Amniotic stem cell (primary cell): ENCODE results near the gene SALL4.
"Not testable (repeated sequence)": the region's sequence is repeated elsewhere in the genome, so short reads cannot be mapped to it uniquely, and the experiment has no call there.

ENCODE experiments used
- DNase-seq: peaks from one replicate; lab custom pipeline; 2025; lab: John Stamatoyannopoulos, UW

Gene SALL4

DNA sequence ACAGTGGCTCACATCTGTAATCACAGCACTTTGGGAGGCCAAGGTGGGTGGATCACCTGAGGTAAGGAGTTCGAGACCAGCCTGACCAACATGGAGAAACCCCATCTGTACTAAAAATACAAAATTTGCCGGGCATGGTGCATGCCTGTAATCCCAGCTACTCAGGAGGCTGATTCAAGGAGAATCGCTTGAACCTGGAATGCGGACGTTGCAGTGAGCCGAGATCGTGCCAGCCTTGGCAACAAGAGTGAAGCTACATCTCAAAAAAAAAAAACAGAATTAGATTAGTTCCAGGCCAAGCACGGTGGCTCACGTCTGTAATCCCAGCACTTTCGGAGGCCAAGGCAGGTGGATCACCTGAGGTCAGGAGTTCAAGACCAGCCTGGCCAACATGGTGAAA lies 36.9 kb downstream of the SALL4 start:
- not testable (repeated sequence) for DNase-seq

DNA sequence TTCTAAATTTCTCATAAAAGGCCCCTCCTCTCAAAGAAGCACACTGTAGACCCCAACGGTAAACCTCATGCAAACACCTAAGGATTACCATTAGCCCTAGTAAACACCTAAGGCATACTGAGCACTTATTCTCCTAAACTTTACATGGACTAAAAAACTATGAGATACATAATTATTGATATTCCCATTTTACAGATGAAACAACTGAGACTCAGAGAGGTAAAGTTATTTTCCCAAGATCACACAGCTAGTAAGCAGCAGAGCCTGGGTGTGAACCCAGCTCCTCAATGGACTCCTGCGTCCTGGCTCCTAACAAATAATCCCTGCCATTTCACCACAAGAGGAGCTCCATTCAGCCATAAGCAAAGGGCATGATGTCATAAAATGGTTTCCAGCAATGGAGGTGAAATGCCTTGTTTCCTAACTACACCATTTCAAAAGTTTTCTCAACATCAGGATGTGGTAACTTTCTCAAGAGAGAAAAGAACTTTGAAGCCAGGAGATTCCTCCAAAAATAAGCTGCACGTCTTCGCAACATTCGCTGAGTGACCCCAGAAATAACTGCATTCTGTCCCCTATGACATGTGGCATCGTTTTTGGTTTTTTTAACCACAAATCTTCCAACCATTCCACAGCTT lies 38.2 kb downstream of the SALL4 start:
- no peak for DNase-seq

GRCh38 chr20:51760905-51761546 lies 41.3 kb downstream of the SALL4 start:
- no peak for DNase-seq

- no peak for DNase-seq
Observed at GRCh38 chr20:51759769-51760510, 42.4 kb downstream of the SALL4 start.

GRCh38 chr20:51758978-51759544 lies 43.3 kb downstream of the SALL4 start:
- DNase-seq = no peak

GRCh38 chr20:51757226-51757625 lies 45.1 kb downstream of the SALL4 start:
- no peak for DNase-seq

DNA sequence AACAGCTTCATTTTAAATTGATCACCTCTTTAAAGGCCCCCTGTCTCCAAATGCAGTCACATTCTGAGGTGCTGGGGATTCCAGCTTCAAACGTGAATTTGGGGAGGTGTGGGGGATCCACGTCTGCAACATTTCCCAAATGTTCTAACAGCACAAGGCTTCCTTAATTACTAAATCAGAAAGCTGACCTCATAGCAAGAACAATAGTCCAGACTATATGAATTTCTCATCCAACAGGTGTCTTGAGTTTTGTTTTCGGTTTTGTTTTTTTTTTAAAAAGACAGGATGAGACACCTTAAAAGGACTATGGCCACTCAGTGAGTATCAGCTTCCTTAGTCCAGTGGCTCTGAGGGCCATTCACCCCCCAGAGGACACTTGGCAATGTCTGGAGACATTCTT lies 45.7 kb downstream of the SALL4 start:
- DNase-seq = no peak

DNA sequence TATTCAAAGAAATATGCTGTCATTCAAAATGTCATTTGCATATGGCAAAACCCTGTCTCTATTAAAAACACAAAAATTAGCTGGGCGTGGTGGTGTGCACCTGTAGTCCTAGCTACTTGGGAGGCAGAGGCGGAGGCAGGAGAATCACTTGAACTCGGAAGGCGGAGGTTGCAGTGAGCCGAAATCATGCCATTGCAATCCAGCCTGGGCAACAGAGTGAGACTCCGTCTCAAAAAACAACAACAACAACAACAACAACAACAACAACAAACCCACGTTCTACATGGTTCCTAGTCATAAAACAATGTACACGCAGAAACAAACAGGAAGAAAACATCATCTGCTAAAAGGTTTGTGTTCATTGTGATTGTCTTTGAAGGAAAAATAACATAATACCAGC lies 49.1 kb downstream of the SALL4 start:
- DNase-seq = not testable (repeated sequence)

DNA sequence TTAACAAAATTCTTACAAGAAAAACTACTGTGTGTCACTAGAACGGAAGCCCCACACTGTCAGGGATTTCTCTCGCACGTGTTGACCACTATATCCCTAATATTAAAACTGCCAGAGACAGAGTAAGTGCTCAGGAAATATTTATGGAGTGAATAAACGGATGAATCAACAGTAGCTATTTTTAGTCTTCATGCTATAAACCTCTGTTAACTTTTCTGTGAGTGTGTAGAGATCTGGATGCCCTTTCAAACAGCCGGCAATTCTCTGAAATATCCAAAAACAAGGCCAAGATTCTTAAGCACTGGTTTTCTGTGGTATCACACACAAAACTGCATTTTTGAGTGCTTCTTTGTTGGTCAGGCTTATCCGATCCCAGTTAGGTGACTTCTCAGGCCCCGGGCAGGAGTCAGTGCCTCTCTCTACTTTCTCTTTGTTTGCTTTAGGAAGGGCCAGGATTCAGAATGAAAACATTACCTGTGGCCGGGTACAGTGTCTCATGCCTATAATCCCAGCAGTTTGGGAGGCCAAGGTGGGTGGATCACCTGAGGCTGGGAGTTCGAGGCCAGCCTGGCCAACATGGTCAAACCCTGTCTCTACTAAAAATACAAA lies 49.9 kb downstream of the SALL4 start:
- DNase-seq = peak; percentile 49

GRCh38 chr20:51750770-51751388 lies 51.4 kb downstream of the SALL4 start:
- no peak for DNase-seq

DNA sequence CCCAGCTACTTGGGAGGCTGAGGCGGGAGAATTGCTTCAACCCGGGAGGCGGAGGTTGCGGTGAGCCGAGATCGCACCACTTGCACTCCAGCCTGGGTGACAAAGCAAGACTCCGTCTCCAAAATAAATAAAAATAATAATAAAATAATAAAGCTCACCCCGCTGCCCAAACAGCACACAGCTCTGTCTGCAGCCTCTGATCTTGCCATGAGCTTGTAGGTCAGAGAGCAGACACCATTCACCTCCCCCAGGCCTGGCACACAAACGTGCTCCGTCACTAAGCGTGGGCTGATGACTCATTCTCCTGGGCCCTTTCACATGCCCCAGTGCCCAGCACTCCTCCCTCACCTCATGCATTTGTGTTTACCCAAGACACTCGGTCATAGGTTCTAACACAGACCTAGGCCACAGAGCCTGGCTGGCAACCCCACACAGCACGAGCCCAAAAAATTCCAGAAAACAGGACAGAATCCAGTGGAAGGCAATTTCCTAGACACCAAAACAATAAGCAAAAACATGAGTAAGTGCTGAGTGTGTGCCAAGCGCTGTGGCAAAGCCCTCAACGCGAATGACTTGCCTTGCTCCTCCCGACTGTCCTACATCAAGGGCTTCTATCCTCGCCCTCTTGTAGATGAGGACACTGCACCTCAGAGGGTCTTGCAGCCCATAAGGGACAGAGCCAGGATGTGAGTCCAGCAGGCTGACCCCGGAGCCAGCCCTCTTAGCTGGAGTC lies 52.1 kb downstream of the SALL4 start:
- DNase-seq = peak; percentile 69

DNA sequence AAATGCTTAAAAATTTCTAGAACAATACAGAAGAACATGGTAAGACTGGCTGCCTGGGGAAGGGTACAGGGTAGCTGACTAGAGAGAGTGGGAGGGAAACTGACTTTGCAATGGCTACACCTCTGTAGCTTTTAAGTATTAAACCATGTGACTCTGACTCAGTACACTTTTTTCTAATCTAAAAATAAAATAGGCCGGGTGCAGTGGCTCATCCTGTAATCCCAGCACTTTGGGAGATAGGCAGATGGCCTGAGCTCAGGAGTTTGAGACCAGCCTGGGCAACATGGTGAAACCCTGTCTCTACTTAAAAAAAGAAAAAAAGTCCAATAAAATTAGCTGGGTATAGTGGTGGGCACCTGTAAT lies 52.7 kb downstream of the SALL4 start:
- peak; percentile 53 for DNase-seq

DNA sequence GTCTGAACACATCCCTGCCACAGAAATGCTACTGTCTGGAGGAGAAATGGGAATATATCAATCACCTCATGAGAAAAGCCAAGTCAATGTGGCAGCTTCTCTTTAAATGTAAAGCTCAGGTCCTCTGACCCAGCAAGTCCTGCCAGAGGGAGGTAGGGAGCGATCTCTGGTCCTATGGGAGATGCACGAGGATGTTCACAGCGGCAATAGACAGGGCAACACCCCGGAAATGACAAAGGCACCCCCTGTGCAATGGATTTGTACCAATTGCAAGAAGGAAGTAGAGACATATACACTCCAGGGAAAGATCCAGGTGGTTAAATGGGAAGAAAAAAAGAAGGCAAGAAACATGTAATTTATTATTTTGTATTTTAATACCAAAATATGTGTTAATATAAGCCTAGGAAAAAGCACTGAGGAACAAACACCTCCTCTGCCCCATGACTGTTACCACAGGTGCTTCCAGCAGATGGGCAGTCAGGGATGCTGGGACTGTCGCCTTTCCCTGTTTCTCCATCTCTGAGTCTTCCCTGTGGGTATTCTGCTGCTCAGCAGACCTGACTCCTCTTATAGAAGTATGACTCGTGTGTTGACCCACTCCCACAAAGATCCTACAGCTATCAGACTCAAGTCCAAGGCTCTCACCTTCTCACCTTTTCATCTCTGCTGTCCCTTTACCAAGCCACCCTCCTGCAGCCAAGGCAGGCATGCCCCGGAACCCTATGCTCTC lies 55.0 kb downstream of the SALL4 start:
- DNase-seq = no peak

DNA sequence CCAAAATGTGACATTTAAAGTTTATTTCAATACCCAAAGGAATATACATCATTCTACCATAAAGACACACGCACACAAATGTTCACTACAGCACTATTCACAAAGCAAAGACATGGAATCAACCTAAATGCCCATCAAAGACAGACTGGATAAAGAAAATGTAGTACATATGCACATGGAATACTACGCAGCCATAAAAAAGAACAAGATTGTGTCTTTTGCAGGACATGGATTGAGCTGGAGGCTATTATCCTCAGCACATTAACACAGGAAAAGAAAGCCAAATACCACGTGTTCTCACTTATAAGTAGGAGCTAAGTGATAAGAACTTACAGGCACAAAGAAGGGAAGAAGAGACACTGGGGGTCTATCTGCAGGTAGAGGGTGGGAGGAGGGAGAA lies 56.5 kb downstream of the SALL4 start:
- DNase-seq = no peak

- no peak for DNase-seq
Observed at GRCh38 chr20:51740838-51741237, 61.5 kb downstream of the SALL4 start.

DNA sequence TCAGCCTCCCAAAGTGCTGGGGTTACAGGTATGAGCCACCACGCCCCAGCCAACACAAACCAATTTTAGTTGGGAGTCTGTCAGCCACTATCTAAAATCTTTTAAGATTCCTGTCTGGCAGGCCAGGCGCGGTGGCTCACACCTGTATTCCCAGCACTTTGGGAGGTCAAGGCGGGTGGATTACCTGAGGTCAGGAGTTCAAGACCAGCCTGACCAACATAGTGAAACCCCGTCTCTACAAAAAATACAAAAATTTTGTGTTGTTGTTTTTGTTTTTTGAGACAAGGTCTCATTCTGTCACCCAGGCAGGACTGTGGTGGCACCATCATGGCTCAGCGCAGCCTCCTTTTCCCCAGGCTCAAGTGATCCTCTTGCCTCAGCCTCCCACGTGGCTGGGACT lies 62.0 kb downstream of the SALL4 start:
- DNase-seq = not testable (repeated sequence)

DNA sequence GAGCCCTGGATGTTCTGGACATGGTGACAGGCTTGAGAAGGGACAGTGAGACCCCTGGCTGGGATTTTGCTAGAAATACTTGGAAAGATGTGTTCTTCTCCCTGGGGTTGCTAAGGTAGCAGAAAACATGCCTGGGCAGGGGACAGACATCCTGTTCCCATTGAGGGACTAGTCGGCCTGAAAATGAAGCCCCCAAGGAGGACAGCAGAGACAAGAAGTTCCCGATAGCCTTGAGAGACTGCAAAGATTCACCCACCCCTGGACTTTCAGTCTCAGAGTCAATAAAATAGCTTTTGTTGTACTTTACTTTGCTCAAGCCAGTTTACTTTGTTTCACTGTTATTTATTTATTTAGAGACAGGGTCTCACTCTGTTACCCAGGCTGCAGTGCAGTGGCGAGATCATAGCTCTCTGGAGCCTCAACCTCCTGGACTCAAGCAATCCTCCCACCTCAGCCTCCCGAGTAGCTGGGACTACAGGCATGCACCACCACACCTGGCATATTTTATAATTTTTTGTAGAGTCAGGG lies 62.5 kb downstream of the SALL4 start:
- no peak for DNase-seq

- DNase-seq = no peak
Observed at GRCh38 chr20:51738877-51739447, 63.4 kb downstream of the SALL4 start.

GRCh38 chr20:51738261-51738660 lies 64.1 kb downstream of the SALL4 start:
- DNase-seq = not testable (repeated sequence)

GRCh38 chr20:51736947-51737346 lies 65.4 kb downstream of the SALL4 start:
- no peak for DNase-seq
